NCI-H748 treated with DMSO at 0.1 percent for 48 hours (cell line): Measurements from ENCODE around the gene CNOT2.

ENCODE experiments used
- DNase-seq: peaks from one replicate; lab custom pipeline; 2025; lab: John Stamatoyannopoulos, UW

The CNOT2 gene

GRCh38 chr12:70305794-70306193, 62.6 kb downstream of the CNOT2 start:
- no peak for DNase-seq

DNA sequence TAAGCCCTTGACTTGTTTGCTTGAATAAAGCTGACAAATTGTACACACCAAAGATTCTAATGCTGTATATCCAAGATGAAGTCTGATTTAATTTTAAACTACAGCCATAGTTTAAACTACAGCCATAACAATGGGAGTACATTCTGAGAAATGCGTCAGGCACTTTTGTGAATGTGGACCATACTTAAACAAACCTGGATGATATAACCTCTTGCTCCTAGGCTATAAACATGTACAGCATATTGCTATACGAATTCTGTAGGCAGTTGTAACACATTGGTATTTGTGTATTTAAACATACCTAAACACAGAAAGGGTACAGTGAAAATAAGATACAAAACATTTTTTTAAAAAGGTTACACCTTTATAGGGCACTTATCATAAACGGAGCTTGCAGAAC, 63.4 kb downstream of the CNOT2 start:
- no peak for DNase-seq

DNA sequence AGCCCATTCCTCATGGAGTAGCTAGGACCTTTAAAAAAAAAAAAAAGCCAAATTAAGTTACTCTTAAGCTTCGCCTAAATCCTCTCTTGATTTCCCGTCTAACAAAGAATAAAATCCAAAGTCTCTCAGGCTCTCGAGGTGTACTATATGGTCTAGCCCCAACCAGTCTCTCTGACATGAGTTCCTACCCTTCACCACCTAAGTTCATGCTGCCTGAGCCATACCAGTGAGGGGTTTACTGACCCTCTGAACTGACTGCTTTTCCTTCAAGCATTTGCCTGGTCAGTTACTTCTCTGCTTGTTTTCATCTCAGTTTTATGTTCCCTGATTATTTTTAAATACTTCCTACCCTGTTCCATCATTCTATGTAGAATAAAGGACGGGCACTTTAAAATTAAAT, 64.6 kb downstream of the CNOT2 start:
- DNase-seq, result no peak

GRCh38 chr12:70309348-70309747, 66.1 kb downstream of the CNOT2 start:
- DNase-seq, result no peak

- DNase-seq, result no peak
Observed at GRCh38 chr12:70314145-70314544, 70.9 kb downstream of the CNOT2 start.

GRCh38 chr12:70317781-70318180, 74.5 kb downstream of the CNOT2 start:
- no peak for DNase-seq

DNA sequence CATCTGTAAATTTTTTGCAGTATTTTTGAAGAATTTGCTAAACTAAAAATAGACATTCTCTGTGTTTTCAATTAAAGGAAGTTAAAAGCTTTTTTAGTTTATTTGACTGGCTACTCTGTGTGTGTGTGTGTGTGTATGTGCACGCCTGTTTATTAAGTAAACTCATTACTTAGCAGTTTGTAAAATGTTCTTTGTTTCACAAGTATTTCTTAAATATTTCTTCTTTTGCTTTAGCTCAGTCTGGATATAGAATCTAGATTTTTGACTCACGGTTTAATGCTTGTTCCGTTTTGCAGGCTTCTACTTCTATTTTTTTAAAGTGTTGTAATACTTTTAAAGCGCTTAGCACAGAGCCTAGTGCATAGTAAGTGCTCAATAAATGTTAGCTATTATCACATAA, 76.4 kb downstream of the CNOT2 start:
- DNase-seq, result no peak

GRCh38 chr12:70321191-70321590, 78.0 kb downstream of the CNOT2 start:
- DNase-seq, result no peak

DNA sequence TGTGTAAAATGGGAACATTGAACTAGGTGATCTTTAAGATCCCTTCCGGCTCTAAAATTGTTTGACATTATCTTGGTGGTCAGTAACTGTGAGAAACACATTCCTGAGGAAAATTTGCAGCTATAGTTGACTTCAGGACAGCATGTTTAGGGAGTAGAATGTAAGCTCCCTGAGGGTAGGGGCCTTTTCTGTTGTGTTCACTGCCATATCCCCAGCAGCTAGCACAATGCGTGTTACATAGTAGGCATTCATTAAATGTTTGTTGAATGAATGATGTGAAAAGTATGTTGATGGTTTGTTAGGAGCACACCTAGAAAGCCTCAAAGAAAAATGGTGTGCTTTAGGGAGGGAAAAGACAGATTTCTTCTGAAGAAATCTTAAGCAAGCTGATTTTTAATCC, 84.3 kb downstream of the CNOT2 start:
- no peak for DNase-seq

GRCh38 chr12:70329728-70330127, 86.5 kb downstream of the CNOT2 start:
- no peak for DNase-seq

GRCh38 chr12:70330158-70330557, 86.9 kb downstream of the CNOT2 start:
- DNase-seq, result no peak

DNA sequence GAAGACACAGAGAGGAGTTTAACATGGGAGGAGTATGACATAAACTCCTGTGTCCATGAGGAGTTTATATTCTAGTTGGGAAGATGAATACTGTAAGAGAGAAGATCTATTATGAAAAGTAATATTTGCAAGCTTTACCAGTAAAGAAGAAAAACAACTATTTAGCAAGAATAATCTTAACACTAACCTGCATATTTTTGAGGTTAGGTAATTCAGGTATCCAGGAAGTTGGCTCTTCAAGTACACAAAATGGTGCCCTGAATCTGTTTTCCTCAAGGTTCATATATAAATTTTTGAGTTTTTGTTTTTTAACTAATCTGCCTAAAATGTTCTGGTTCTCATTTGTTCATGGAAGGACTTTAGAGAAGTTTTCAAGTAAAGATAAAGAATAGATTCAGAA, 89.0 kb downstream of the CNOT2 start:
- no peak for DNase-seq

DNA sequence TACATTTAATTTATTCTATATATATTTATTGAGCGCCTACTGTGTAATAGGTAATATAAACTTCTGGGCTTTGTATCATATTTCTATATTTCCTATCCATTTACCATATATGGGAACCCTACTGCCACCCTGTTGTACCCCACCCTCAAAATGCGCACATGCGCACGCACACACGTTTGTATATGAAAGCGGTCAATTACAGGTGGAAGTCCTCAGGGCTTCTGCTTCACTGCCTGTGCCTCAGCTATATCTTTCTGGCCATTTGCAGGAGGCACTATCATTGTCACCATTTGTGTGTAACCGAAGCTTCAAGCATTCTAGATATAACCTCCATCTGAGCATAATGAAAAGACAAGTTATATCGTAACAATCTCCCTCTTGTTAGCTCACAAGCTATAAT, 91.5 kb downstream of the CNOT2 start:
- no peak for DNase-seq

GRCh38 chr12:70338531-70338930, 95.3 kb downstream of the CNOT2 start:
- DNase-seq, result no peak

- DNase-seq, result no peak
Observed at GRCh38 chr12:70351076-70351475, 107.8 kb downstream of the CNOT2 start.

- DNase-seq, result no peak
Observed at GRCh38 chr12:70353780-70354660, 110.8 kb downstream of the CNOT2 start.

- DNase-seq, result no peak
Observed at GRCh38 chr12:70354787-70355186, 111.6 kb downstream of the CNOT2 start.

DNA sequence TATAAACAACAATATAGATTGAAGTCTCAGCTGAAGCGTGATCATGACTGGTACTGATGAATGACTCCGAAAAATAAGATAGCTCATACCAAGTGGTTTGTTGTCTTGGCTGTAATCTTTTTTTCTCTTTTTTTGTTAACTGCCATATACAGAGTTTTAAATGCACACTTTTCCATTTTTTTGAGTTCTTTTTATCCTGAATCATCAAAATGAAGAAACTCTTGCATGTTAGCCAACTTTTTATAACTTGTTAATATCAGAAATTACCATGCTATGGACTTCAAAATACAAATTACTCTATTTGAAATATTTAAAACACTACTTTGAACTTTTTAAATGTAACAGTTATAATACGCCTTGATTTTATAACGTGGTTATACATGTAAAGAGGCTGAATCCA, 112.7 kb downstream of the CNOT2 start:
- no peak for DNase-seq

DNA sequence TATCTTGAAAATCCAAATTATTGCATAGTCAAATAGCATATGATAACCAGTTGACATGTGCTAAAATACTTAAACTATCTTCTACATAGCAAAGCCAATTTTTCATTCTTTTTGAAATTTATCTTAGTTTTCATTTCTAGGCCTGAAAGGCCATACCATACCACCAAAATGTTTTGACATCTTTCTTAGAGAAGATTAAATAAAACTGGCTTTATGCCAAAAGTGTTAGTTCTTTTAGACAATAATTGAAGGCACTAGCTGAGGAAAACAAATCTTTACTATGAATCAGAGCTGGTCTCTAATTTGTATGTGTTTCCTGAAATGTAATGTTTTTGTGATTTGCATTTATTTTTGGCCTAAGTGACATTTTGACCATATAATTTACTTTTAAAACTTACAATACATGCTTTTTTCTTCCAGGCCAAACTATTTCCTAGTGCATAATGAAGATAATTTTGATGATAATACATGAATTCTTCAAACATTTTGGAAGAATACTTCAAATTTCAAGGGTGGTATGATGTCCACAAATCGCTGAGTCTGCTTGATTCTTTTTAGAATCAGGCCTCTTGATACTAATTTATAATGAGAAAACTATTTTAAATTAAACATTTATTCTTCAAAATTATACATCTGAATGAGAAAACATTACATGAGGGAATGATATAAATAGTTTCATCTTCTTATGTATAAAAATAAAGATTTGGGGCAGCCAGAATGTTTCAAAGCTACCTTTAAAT, 116.4 kb downstream of the CNOT2 start:
- no peak for DNase-seq

- DNase-seq, result no peak
Observed at GRCh38 chr12:70360218-70360617, 117.0 kb downstream of the CNOT2 start.

DNA sequence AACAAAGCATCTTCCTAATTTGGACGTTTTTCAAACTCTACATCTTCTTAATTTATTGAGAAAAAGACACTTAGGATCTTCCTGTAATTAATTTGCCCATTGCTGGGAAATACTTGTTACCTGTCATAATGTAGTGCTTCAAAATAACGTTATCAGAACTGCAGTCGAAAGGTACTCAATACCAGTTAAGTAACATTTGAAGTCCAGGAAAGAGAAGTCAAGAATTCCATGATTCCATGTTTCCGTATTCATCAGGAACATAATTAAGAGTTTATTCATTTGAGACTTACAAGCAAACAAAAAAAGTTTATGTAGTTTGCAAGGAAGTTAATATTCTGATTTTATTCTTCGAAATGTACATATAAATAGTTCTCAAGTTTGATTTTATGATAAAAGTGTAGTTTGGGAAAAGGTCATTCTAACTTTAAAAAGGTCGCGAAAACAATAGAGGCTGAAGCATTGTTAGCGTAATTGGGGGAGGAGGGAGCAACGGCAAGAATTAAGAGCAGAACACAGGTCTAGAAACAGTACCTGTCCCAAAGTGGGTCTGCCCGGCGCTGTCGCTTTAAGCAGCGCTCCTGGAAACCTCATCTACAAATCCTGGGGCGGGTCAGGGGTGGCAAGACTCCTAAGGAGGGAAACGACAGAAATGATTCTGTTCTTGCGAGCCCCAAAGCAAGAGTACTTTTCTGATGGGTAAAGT, 121.6 kb downstream of the CNOT2 start:
- DNase-seq, result no peak

DNA sequence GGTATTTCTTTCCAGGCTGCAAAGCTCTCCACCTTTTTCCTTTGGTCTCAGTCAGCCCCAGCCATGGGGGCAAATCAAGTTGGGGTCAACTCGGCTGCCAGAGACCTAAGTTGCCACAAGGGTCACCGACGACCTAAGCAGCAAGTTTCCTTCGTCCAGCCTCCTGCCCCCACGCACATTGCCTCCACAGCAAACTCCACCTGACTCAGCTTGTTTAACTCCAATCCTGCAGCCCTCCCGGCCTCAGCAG, 122.1 kb downstream of the CNOT2 start:
- DNase-seq, result no peak
